ENCODE results near the gene ZNF283. TPM values are rescaled to one million over a fixed set of nuclear protein-coding genes. Genes with fewer than 3 reads are reported as not detected.

ZNF283 gene
- total and polyA plus RNA-seq, 2 donors (not counting 1 experiment from before 2014, with no cell fraction given): 2.1 to 20.8 TPM

GRCh38 chr19:43799502-43800142, 27.5 kb upstream of the ZNF283 start:
- no peak overlapping the region for H3K4me3 ChIP-seq (ENCODE audit: control extremely low read depth in 1 of 5, extremely low read depth in 1 of 5, insufficient read depth in 1 of 5, low read depth in 2 of 5, low read length in 4 of 5)
- no peak for DNase-seq
- H2AFZ ChIP-seq (ENCODE audit: insufficient read depth, low read depth, low read length, poor library complexity, severe bottlenecking): no peak overlapping the region
- no peak overlapping the region for H3K4me2 ChIP-seq (replicated peaks; ENCODE audit: low read depth, low read length, poor library complexity, severe bottlenecking)
- Mint-ChIP-seq H3K27ac (no peak overlapping the region), H3K4me1 (peaks cover 10% of the 10 kb centered on the region), H3K4me3 (peak overlapping the region; percentile 82), H3K9me3 (ENCODE audit: insufficient read depth) (no peaks in the 10 kb centered on the region), H3K27me3 (peaks cover 32% of the 10 kb centered on the region)
- no peaks in the 10 kb centered on the region for H3K79me2 ChIP-seq (ENCODE audit: control insufficient read depth, insufficient read depth, low read length)
- intact Hi-C loops (cut with micrococcal nuclease): no loop called here
- no peak for ATAC-seq (ENCODE audit: low read depth)
- no peaks in the 10 kb centered on the region for H4K20me1 ChIP-seq (ENCODE audit: control insufficient read depth, insufficient read depth, low read length, poor library complexity, severe bottlenecking)
- no peak overlapping the region for H3K27ac ChIP-seq (ENCODE audit: low read length in 2 of 2)
- ChIA-PET POLR2A (interaction anchor here (0.6 kb wide), 2 partner anchors 239 to 412 kb away, joined by 3 read pairs; no protein-coding TSS in a partner anchor), CTCF (interaction anchor here (0.6 kb wide), 1 partner anchor 12 kb away, joined by 3 read pairs; no protein-coding TSS in a partner anchor)
- H3K36me3 ChIP-seq (replicated peaks in 1 of 2; ENCODE audit: control extremely low read depth in 1 of 2, control insufficient read depth in 1 of 2, extremely low read depth in 1 of 2, insufficient read depth in 2 of 2, low read length in 1 of 2): no peaks in the 10 kb centered on the region
- no peak overlapping the region for H3K9ac ChIP-seq (ENCODE audit: low read length)
- TF ChIP-seq EZH2 (IDR thresholded peaks at IDR 0.05; ENCODE audit: borderline replicate concordance, insufficient read depth, low read depth, low read length, poor library complexity, severe bottlenecking) (no peak), CTCF (IDR thresholded peaks at IDR 0.05) (no peak)
- peaks cover 0 to 39% (median 13%) of the 10 kb centered on the region in 4 experiments for H3K27me3 ChIP-seq (replicated peaks in 1 of 4; ENCODE audit: control extremely low read depth in 1 of 4, control insufficient read depth in 3 of 4, insufficient read depth in 4 of 4, low read length in 3 of 4)
- peaks cover 11 to 12% of the 10 kb centered on the region in 2 donors for H3K4me1 ChIP-seq (ENCODE audit: control insufficient read depth in 2 of 2, insufficient read depth in 2 of 2, low read length in 2 of 2)
- WGBS (ENCODE audit: insufficient coverage): 90% methylated on average over 6 of the region's 6 CpGs
- H3K9me3 ChIP-seq (ENCODE audit: control extremely low read depth in 1 of 3, control insufficient read depth in 2 of 3, insufficient read depth in 1 of 3, low read length in 2 of 3): peaks cover 2 to 32% (median 5%) of the 10 kb centered on the region in 3 donors

- Mint-ChIP-seq H3K4me3 (no peak within 1 kb of the TSS), H3K27ac (no peak within 1 kb of the TSS), H3K9me3 (ENCODE audit: insufficient read depth) (no peaks in the 10 kb centered on the region), H3K4me1 (peaks cover 7% of the 10 kb centered on the region), H3K27me3 (peaks cover 21% of the 10 kb centered on the region)
- H4K20me1 ChIP-seq (ENCODE audit: control insufficient read depth, insufficient read depth, low read length, poor library complexity, severe bottlenecking): no peaks in the 10 kb centered on the region
- peaks cover 0 to 14% (median 4%) of the 10 kb centered on the region in 4 experiments for H3K27me3 ChIP-seq (replicated peaks in 1 of 4; ENCODE audit: control extremely low read depth in 1 of 4, control insufficient read depth in 3 of 4, insufficient read depth in 4 of 4, low read length in 3 of 4)
- POLR2A ChIA-PET: no interaction called here
- TF ChIP-seq CTCF (IDR thresholded peaks at IDR 0.05) (no peak), EZH2 (IDR thresholded peaks at IDR 0.05; ENCODE audit: borderline replicate concordance, insufficient read depth, low read depth, low read length, poor library complexity, severe bottlenecking) (no peak)
- intact Hi-C loops (cut with micrococcal nuclease): no loop called here
- H3K4me1 ChIP-seq (ENCODE audit: control insufficient read depth in 2 of 2, insufficient read depth in 2 of 2, low read length in 2 of 2): peaks cover 11 to 12% of the 10 kb centered on the region in 2 donors
- H3K27ac ChIP-seq (ENCODE audit: low read length in 2 of 2): no peak within 1 kb of the TSS
- no peak for ATAC-seq (ENCODE audit: low read depth)
- H3K4me3 ChIP-seq (ENCODE audit: control extremely low read depth in 1 of 5, extremely low read depth in 1 of 5, insufficient read depth in 1 of 5, low read depth in 2 of 5, low read length in 4 of 5): no peak within 1 kb of the TSS
- peaks cover 0 to 18% (median 0%) of the 10 kb centered on the region in 3 donors for H3K9me3 ChIP-seq (ENCODE audit: control extremely low read depth in 1 of 3, control insufficient read depth in 2 of 3, insufficient read depth in 1 of 3, low read length in 2 of 3)
- no peaks in the 10 kb centered on the region for H3K79me2 ChIP-seq (ENCODE audit: control insufficient read depth, insufficient read depth, low read length)
- H3K9ac ChIP-seq (ENCODE audit: low read length): no peak within 1 kb of the TSS
- no peak within 1 kb of the TSS for H2AFZ ChIP-seq (ENCODE audit: insufficient read depth, low read depth, low read length, poor library complexity, severe bottlenecking)
- CTCF ChIA-PET: no interaction called here
- H3K36me3 ChIP-seq (replicated peaks in 1 of 2; ENCODE audit: control extremely low read depth in 1 of 2, control insufficient read depth in 1 of 2, extremely low read depth in 1 of 2, insufficient read depth in 2 of 2, low read length in 1 of 2): no peaks in the 10 kb centered on the region
- 83% methylated on average over 9 of the region's 12 CpGs for WGBS (ENCODE audit: insufficient coverage)
- no peak within 1 kb of the TSS for H3K4me2 ChIP-seq (replicated peaks; ENCODE audit: low read depth, low read length, poor library complexity, severe bottlenecking)
- DNase-seq: no peak
These were observed 24.7 kb upstream of the ZNF283 start, which contains the start of gene LYPD5 for GRCh38 chr19:43802216-43802951. Gene LYPD5 (minus strand): TSS chr19:43802447. CDS start chr19:43802380, 67 bp downstream.
